Uterus (tissue), 2 donors: ENCODE results near the gene SLC4A2.

Source experiments
- CTCF ChIP-seq, 4 experiments: fragments of 200-600 bp in 2 of 4; fragments of 450-650 bp in 2 of 4; sonication (generic) in 2 of 4; IDR thresholded peaks; one replicate each; pipeline ENCODE4 v1.5.1; 2016 to 2019; ENCODE audit warnings: antibody characterized with exemption in 4 of 4, mild to moderate bottlenecking in 2 of 4, moderate library complexity in 1 of 4
- POLR2A ChIP-seq, 2 donors: fragments of 450-650 bp; IDR thresholded peaks; one replicate each; pipeline ENCODE4 v1.6.1; 2016; ENCODE audit warnings: antibody characterized with exemption in 2 of 2, mild to moderate bottlenecking in 1 of 2, moderate library complexity in 1 of 2

- TF ChIP-seq CTCF (IDR thresholded peaks at IDR 0.05), result no peak
- no peak for TF ChIP-seq POLR2A (IDR thresholded peaks at IDR 0.05)
Measured at GRCh38 chr7:151093748-151094147, 34.4 kb downstream of the SLC4A2 start.
